Measurements from ENCODE around the gene LILRA2. TPM values are rescaled to one million over a fixed set of nuclear protein-coding genes. Genes with fewer than 3 reads are reported as not detected.

LILRA2 gene
- not detected for polyA plus RNA-seq (2012; ENCODE audit: insufficient read length, low read depth)

DNA sequence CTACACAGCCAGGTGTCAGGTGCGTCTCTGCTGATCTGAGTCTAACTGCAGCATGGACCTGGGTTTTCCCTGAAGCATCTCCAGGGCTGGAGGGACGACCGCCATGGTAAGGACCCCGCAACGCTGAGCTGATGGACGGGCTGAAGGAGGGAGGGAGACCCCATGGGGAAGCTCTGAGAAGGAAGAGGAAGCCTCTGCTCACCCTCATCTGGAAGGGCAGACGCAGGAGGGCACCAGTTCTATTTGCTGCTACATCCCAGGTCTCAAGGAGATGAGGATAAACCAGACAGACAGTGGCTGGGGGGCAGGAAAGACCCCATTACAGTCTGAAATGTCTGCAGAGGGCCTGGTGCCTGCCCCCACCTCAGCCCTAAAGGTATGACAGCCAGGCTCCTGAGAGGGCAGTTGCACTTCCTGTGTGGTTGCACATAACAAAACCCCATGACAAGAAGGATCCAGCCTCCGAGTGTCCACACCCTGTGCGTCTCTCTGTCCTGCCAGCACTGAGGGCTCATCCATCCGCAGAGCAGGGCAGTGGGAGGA lies at the start of gene LILRA2:
LILRA2 (plus strand) TSS at position 461 of the 543 bp plus-strand sequence. CDS start 89 bp downstream, outside the sequence.
- TF ChIP-seq, protein P1, sequence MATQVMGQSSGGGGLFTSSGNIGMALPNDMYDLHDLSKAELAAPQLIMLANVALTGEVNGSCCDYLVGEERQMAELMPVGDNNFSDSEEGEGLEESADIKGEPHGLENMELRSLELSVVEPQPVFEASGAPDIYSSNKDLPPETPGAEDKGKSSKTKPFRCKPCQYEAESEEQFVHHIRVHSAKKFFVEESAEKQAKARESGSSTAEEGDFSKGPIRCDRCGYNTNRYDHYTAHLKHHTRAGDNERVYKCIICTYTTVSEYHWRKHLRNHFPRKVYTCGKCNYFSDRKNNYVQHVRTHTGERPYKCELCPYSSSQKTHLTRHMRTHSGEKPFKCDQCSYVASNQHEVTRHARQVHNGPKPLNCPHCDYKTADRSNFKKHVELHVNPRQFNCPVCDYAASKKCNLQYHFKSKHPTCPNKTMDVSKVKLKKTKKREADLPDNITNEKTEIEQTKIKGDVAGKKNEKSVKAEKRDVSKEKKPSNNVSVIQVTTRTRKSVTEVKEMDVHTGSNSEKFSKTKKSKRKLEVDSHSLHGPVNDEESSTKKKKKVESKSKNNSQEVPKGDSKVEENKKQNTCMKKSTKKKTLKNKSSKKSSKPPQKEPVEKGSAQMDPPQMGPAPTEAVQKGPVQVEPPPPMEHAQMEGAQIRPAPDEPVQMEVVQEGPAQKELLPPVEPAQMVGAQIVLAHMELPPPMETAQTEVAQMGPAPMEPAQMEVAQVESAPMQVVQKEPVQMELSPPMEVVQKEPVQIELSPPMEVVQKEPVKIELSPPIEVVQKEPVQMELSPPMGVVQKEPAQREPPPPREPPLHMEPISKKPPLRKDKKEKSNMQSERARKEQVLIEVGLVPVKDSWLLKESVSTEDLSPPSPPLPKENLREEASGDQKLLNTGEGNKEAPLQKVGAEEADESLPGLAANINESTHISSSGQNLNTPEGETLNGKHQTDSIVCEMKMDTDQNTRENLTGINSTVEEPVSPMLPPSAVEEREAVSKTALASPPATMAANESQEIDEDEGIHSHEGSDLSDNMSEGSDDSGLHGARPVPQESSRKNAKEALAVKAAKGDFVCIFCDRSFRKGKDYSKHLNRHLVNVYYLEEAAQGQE (IDR thresholded peaks at IDR 0.05; ENCODE audit: insufficient read depth in 1 of 2, low read depth in 2 of 2, low read length in 2 of 2) = no peak
- no peak for TF ChIP-seq TAF1 (IDR thresholded peaks at IDR 0.05; ENCODE audit: borderline replicate concordance, insufficient read depth, low read length)
- no peak for TF ChIP-seq SIN3A (IDR thresholded peaks at IDR 0.05; ENCODE audit: borderline replicate concordance, insufficient read depth, low read length)

DNA sequence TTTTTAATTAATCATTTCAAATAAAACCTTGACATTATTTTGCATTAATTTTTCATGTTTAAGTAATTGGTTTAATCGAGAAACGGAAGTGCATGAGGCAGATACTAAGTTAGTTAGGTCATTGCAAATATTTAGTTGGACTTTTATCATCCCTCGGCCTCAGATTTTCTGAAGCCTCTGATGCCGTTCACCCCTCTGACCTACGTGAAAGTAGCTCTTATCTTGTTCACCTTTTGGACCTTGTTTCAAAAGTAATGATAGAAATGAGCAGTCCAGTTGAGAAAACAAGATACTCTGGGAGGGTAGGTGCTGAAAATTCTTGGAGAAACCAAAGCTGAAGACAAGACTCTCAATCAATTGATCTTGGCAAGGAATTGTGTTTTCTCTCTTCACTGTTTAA lies 48.0 kb upstream of the LILRA2 start:
- TF ChIP-seq, protein P1 (IDR thresholded peaks at IDR 0.05; ENCODE audit: insufficient read depth in 1 of 2, low read depth in 2 of 2, low read length in 2 of 2) = no peak
- TF ChIP-seq SIN3A (IDR thresholded peaks at IDR 0.05; ENCODE audit: borderline replicate concordance, insufficient read depth, low read length) (no peak), FOXP2 (optimal IDR thresholded peaks at IDR 0.05; ENCODE audit: borderline replicate concordance, extremely low read depth, extremely low read length, insufficient read depth) (no peak), POLR2AphosphoS5 (IDR thresholded peaks at IDR 0.05; ENCODE audit: low read depth, low read length) (no peak), TAF1 (IDR thresholded peaks at IDR 0.05; ENCODE audit: borderline replicate concordance, insufficient read depth, low read length) (no peak)

DNA sequence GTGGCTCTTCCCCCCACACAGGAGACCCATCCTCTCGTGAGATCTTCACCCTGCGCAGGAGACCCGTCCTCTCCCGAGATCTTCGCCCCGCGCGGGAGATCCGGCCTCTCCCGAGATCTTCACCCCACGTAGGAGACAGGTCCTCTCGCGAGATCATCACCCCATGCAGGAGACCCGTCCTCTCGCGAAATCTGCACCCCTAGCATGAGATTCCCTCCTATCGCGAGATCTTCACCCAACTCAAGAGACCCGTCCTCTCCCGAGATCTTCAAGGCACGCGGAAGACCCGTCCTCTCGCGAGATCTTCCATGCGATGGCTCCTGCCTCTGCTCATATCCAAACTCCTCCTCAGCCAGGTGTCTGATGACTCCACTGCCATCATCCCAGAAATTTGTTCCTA lies 46.6 kb upstream of the LILRA2 start:
- TF ChIP-seq, protein P1 (IDR thresholded peaks at IDR 0.05; ENCODE audit: insufficient read depth in 1 of 2, low read depth in 2 of 2, low read length in 2 of 2) = no peak
- no peak for TF ChIP-seq TAF1 (IDR thresholded peaks at IDR 0.05; ENCODE audit: borderline replicate concordance, insufficient read depth, low read length)

DNA sequence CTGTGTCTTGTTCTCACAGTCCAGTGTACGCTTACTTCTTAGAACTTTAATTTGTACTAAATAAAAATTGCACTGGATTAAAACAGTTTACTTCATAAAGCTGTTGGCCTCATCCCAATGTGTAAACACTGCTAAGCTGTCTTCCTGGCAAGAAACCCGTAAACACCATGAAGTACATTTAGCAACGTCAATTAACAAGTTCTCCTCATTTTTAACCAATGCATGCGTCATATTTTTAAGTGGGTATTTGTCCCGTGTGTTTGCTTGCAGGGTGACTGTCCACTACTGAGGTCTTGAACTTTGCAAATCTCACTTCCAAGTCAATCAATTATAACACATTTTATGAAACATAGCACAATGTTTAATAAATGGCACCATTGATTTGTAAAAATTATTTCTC lies 42.7 kb upstream of the LILRA2 start:
- TF ChIP-seq SIN3A (IDR thresholded peaks at IDR 0.05; ENCODE audit: borderline replicate concordance, insufficient read depth, low read length) (no peak), TAF1 (IDR thresholded peaks at IDR 0.05; ENCODE audit: borderline replicate concordance, insufficient read depth, low read length) (no peak), FOXP2 (optimal IDR thresholded peaks at IDR 0.05; ENCODE audit: borderline replicate concordance, extremely low read depth, extremely low read length, insufficient read depth) (no peak), POLR2AphosphoS5 (IDR thresholded peaks at IDR 0.05; ENCODE audit: low read depth, low read length) (no peak)
- TF ChIP-seq, protein P1 (IDR thresholded peaks at IDR 0.05; ENCODE audit: insufficient read depth in 1 of 2, low read depth in 2 of 2, low read length in 2 of 2) = no peak

DNA sequence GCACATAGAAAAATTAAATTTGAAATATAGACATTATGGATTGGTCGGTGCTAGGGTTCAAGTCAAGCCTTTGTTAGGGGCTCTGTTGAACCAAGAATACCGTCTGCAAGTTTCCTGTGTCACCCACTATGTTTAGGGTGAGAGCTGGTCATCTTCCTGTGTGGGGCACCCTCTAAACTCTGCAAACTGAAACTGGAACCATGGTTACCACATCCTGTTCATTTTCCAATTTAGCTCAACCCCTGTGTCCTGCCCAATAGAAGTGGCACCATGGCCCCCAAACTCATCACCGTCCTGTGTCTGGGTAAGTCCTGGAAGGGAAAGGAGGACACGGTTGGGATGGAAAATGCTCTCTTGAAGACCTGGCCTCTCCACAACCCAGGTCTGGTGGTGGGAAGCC lies 41.1 kb upstream of the LILRA2 start:
- TF ChIP-seq SIN3A (IDR thresholded peaks at IDR 0.05; ENCODE audit: borderline replicate concordance, insufficient read depth, low read length) (no peak), TAF1 (IDR thresholded peaks at IDR 0.05; ENCODE audit: borderline replicate concordance, insufficient read depth, low read length) (no peak), FOXP2 (optimal IDR thresholded peaks at IDR 0.05; ENCODE audit: borderline replicate concordance, extremely low read depth, extremely low read length, insufficient read depth) (no peak), POLR2AphosphoS5 (IDR thresholded peaks at IDR 0.05; ENCODE audit: low read depth, low read length) (no peak)
- TF ChIP-seq, protein P1 (IDR thresholded peaks at IDR 0.05; ENCODE audit: insufficient read depth in 1 of 2, low read depth in 2 of 2, low read length in 2 of 2) = no peak
